HG02840 (cell line): ENCODE measurements around the gene CEP131.

Source experiments
- ATAC-seq: cut with Tn5 transposase; IDR thresholded peaks from one replicate; pipeline ENCODE4 v1.9.1; 2021; ENCODE audit warnings: mild to moderate bottlenecking, moderate library complexity, moderate number of reproducible peaks; ENCODE audit not compliant: unreplicated experiment, low FRiP score

CEP131 gene

GRCh38 chr17:81204578-81204977, 18.2 kb downstream of the CEP131 start:
- no peak for ATAC-seq

DNA sequence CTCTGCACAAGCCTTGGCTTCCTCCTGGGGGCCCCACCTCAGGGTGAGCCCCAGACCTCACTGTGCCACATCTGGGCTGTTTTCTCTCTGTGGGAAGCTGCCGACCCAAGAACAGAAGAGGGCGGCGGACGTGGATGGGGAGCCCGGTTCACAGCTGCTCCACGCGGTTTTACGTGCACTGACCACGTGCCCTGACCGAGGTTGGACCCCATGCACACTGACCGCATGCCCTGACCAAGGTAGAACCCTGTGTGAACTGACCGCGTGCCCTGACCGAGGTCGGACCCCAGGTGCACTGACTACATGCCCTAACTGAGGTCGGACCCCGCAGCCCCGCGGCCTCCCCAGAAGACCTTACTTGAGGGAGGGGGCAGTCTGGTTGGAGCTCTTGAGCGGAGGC, 19.6 kb downstream of the CEP131 start:
- no peak for ATAC-seq

DNA sequence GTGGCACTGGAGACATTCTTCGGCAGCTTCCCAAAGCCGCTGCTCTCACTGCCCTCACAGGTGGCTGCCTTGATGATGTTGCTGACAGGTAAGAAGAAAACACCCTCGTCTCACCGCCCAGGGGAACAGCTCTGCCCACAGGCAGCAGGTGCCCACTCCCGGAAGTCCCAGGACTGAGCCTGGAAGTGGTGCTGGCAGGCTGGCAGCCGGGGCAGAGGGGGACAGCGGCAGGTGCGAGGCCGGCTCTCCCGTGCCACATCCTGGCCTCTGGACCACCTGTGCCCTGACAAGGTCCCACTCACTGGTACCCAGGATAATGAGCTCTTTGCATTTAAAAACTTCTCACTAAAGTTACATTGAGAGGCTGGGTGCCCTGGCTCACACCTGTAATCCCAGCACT, 20.4 kb downstream of the CEP131 start:
- ATAC-seq = no peak

DNA sequence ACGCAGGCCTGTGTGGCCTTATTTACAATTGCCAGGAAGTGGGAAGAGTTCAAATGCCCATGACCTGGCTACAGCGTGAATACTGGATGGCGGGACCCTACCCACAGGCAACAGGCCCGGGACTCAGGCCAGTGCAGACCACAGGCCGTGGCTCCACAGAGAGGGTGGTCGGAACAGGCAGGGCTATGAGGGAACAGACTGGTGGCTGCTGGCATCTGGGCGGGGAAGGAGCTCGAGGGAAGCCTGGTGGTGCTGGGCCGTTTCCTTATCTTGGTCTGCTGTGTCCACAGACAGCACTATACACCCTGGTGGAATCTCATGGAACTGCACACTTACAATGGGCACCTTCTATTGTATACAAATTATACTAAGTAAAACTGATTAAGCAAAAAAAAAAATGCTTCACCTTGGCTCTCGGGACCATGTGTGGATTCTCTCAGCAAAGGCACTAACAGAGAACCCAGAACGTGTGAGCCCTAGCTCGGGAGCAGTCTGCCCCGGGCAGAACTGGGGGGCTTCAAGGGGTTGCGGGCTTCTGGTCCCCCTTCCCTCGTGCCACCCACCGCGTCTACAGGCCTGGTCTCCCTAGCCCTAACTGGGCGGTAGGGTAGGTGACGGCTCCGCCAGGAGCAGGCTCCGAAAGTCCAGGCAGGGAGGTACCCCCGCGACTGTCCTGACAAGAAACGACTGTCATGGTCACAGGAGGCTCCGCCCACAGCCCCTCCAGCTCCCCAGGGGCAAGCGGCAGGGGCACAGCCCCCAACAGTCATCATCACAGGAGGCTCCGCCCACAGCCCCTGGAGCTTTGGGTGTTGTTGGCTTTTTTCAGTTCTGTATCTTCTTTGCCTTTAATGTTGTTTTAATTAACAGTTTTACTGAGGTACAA, 21.8 kb downstream of the CEP131 start:
- no peak for ATAC-seq

DNA sequence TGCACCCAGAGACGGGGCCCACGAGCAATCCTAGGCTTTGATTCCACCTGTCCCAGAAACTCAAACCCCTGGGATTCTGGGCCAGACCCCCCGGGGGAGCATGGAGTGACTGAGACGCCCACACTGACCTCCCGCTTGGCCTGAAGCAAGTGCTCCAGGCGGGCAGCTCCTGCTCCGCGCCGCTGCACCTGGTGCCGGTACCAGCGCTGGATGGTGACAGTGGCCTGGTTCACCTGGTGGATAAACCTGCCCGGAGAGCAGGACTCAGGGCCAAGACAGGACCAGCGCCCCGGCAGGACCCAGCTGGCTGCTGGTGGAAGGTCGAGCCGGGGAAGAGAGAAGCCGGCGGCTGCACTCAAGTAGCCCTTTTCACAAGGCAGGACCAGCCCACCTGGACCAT, 22.6 kb downstream of the CEP131 start:
- no peak for ATAC-seq

DNA sequence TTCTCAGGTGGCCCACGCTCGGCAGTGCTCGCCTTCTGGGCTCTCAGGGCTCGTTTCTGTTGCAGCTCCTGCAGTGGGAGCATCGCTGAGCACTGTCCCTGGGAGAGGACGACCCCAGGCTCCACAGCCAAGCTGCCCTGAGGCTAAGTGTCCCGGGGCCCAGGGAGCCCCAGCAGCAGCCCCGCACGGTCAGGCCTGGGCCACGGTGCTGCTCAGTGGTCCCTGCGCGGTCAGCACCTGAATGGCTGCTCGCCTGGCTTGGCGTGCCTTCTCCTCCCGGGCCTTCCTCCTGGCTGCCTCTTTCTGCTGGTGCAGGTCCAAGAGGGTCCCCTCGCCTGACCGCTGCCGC, 23.3 kb downstream of the CEP131 start:
- no peak for ATAC-seq

- ATAC-seq = no peak
Measured at GRCh38 chr17:81198826-81199481, 23.8 kb downstream of the CEP131 start.

DNA sequence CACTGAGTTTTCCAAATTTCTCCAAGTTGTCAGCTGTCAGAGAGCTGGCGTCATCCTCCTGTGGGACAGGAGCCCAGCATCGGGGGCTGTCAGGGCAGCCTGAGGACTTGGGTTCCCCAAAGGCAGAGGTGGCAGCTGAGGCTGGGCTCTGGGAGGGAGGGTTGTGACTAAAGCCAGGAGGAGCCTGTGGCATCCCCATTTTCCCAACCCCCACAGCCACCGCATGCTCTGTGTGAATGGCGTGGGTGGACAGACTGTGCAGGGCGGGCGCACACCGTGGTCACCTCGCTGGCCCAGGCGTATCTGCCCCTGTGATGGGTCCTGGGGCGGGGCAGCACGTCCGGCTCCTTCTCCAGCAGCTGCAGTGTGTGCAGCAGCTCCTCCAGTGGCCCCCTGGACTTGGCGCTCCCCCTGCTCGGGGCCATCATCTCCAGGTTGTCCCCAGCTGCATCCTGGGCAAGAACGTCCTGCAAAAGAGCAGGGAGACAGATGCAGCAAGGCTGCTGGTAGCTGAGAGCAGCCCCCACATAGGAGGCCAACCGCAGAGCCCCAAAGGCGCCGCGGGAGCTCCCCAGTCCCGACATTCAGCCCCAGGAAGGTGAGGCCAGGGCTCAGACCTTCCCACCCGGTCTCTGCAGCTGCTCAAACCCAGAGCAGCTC, 24.8 kb downstream of the CEP131 start:
- ATAC-seq = no peak

- ATAC-seq = no peak
Measured at GRCh38 chr17:81197409-81197795, 25.4 kb downstream of the CEP131 start.

DNA sequence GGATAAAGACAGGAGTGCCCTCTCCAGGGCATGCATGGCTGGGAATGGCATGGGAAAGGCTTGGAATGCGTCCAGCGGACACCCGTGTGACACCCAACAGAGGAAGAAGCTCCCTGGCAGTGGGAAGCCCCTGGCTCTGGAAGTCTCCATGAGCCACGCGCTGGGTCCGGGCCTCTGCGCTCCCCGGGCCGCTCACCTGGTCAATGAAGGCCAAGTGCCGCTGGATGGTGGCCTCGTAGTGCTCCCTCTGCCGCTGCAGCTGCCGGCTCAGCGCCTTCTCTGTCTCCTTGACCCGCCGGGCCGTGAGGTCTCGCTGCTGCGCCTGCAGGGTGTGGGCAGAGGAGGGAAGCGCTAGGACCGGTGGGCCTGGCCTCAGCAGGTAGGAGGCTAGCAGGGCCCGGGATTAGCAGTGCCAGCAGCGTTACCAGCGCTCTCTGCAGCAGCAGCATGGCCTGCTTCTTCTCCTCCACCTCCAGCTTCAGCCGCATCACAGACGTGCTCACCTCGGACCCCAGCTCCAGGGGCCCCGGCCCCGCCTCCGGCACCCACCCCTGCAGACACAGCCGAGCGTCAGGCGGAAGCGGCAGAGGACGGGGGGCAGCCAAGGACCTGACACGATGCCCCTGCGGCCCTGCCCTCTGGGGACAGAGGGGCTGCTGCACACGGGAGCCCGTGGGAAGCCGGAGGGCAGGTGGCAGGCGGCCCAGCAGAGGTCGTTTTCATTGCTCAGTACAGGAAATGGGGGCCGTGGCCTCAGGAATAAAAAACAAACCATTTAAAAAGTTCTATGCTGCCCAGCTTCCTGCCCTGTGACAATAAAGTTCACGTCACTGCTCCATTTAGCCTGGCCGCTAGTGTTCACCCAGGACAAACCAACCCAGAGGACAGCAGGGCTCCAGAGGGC, 26.0 kb downstream of the CEP131 start:
- no peak for ATAC-seq

DNA sequence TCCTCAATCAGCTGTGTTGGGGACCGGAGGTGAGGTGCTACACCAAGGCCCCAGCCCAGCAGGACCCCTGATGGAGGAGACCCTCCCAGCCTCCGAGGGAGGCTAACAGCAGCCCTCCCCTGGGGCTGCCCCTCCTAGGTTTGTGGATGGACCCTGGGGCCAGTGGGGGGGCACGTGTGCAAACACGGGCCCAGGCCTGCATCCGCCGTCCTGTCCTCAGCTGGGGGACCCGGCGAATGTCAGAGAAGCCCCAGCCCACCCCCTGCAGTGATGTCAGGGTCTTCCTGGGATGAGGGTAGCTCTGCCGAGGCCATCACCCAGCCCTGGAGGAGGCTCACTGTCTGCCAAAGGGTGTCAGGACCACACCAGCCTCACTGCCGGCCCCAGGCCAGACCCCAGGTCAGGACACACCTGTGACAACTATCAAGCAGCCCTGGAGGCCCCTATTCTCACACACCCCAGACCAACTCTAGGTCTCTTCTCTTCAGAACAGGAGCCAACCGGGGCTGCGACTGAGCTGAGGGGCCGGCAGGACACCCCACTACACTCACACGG, 26.7 kb downstream of the CEP131 start:
- no peak for ATAC-seq

DNA sequence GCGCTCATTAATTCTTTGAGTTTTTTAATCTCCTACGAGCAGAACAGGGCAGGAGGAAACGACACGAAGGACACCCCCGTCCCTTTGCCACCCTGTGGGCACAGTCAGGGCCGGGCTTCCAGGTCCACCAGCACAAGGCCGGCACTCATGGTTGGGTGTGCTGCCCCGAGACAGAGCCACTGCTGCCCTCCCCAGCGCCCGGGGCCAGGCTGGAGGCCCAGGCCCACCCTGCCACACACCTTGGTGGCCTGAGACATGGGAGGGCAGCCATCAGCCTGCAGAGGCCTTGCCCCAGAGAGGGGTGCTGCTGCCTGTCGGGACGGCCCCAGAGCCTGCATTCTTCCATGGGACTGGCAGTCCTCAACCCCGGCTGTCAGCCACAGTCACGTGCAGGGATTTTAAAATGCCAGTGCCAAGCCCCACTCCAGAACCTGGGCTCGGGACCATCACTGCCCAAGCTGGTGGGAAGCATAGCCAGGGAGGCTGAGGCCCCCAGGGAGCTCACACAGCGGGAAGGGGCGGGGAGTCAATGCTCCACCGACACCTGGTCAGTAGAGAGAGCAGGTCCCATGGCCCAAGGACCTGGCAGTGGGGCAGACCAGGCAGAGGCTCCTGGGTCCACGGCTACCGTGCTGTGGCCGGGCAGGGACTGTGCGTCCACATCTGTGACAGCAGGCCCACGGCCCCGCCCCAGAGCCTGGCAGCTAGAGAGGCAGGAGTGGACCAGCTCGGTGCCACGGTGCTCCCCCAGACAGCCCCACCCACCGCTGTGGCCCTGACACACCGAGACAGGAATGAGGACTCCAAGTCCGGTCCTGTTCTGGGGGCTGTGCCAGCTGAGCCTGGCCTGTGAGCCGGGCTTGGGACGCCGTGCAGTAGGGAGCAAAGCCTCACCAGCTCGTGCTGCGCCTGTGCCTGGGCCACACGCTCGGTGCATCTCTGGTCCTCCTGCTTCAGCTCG, 27.5 kb downstream of the CEP131 start:
- no peak for ATAC-seq

DNA sequence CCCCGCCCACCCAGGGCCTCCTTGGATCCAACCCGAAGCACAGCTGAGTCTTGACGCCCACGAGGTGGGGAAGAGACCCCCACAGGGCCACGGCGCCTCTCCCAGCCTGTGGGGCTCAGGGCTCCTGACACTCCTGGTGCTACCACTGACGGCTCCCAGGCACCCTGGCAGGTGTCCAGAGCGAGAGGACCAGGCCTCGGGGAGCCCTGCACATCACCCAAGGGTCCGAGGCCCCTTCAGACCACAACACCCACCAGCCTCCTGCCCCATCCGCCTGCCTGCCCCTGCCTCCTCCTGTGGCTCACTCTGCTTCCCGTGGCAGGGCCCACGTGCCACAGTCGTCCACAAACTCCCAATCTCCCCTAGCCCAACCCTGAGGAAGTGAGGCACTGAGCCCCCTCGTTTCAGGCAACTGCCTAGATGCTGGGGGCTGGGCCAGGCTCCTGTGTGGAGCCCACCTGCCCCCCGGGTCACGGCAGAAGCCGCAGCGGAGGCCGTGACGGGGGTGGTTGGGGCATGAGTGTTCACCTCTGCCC, 28.5 kb downstream of the CEP131 start:
- ATAC-seq = no peak

DNA sequence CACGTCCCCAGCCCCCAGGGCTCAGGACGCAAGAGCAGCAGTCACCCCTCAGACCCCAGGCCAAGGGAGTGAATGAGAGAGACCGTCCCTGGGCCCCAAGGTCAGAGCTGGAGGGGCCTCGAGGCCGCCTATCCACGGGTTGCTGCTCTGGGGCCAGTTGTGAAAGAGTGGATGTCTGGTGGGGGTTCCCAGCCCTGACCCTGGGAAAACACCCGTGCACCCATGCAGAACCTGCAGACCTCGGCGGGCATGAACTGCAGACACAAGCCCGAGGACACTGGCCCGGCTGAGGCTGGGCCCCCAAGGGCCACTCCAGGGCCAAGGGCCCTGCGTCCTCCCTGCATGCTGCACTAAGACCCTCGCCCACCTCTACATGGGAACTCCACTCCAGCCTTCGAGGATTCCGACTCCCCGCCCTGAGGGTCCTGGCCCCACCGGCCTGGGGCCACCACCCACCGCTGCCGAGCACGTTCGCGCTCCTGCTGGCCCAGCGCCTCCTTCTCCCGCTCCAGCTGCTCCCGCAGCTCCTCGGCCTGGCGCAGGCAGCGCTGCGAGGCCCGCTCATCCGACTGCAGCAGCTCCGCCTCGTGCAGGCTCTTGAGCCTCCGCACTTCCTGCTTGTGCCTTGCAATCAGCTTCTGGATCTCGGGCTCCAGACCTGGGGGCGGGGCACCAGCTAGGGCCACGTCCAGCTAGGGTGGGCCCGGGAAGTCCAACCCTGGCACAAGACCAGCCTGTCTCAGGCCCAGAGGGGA, 29.1 kb downstream of the CEP131 start:
- no peak for ATAC-seq

- no peak for ATAC-seq
Measured at GRCh38 chr17:81193051-81193410, 29.7 kb downstream of the CEP131 start.

DNA sequence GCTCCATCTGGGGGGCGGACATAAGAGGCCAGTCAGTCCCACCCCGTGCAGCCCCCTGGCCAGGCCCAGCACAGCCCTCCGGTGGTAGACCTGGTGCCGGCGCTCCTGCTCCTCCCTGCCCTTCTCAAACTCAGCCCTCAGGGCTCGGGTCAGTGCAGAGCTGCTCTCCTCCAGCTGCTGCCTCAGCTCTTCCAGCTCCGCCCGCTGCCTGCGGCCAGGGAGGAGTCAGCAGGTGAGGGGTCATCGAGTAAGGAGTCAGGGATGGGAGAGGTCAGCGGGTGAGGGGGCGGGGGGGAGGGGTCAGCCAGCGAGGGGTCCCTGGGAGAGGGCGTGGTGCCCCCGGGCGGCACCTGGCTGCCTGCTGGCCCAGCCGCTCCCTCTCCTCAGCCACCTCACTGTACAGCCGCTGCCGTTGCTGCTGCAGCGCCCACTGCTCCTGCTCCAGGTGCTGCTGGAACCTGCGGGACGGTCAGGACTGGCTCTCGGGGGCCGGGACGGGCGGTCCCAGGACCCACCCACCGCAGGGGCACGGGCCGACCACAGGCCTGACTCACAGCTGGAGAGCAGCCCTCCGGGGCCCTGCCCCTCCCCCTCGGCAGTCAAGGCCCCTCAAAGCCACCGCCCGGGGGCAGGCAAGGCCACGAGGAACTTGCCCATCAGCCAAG, 30.2 kb downstream of the CEP131 start:
- no peak for ATAC-seq

DNA sequence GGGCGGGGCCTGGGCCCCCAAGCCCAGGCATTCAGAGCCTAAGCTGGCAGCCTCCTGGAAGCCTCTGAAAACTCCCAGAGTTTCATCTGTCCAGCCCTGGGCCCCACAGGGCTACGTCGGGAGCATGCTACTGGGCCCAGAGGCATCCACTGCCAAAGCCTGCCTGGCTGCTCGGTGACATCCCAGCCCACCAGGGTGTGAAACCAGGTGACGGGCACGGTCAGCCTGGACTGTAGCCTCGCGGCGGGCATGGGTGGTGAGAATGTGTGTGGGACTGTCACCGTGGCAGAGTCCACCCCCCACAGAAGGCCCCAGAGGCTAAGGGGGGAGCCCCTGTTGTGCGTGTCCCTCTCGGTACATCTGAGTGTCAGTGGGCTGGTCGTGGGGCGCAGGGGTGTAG, 31.1 kb downstream of the CEP131 start:
- ATAC-seq = no peak

DNA sequence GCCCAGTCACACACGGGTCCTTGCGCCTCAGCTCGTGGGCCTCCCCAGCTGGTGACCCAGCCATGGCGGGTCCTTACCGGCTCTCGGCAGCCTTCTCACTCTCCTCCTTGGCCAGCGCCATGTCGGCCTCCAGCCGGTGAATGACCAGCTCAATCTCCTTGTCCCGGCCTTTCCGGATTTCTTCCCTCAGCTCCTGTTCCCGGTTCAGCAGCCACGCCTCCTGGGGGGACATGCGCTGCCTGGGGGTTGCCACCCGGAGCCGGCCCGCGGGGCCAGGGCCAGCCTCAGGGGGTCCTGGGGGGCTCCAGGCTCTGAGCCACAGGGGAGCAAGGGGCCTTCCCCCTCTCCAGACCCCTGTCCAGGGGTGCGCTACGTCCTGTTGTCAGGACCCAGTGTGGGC, 31.6 kb downstream of the CEP131 start:
- ATAC-seq = no peak
